Stomach (tissue), 4 donors: ENCODE measurements around the gene TMEM120A.

Source experiments
- EP300 ChIP-seq: sonication (generic); formaldehyde crosslinking; IDR thresholded peaks from one replicate; pipeline ENCODE4 v1.6.1; 2017; ENCODE audit warnings: antibody characterized with exemption
- POLR2AphosphoS5 ChIP-seq, 3 donors: sonication (generic); formaldehyde crosslinking; IDR thresholded peaks; one replicate each; pipeline ENCODE4 v1.6.1; 2016; ENCODE audit warnings: antibody characterized with exemption in 3 of 3
- TF ChIP-seq, protein P1 (sequence below), 7 experiments: fragments of 450-650 bp in 4 of 7; fragments of 200-600 bp in 3 of 7; sonication (generic) in 3 of 7; IDR thresholded peaks; one replicate each; pipeline ENCODE4 v1.5.1; 2016 to 2019; ENCODE audit warnings: antibody characterized with exemption in 7 of 7, control low read depth in 2 of 7, mild to moderate bottlenecking in 1 of 7

GRCh38 chr7:75945297-75946168 lies 48.9 kb downstream of the TMEM120A start:
- TF ChIP-seq EP300 (no peak), POLR2AphosphoS5 (IDR thresholded peaks at IDR 0.05) (peak in 2 of 3 donors; percentile 50 to 76)
- TF ChIP-seq, protein P1, sequence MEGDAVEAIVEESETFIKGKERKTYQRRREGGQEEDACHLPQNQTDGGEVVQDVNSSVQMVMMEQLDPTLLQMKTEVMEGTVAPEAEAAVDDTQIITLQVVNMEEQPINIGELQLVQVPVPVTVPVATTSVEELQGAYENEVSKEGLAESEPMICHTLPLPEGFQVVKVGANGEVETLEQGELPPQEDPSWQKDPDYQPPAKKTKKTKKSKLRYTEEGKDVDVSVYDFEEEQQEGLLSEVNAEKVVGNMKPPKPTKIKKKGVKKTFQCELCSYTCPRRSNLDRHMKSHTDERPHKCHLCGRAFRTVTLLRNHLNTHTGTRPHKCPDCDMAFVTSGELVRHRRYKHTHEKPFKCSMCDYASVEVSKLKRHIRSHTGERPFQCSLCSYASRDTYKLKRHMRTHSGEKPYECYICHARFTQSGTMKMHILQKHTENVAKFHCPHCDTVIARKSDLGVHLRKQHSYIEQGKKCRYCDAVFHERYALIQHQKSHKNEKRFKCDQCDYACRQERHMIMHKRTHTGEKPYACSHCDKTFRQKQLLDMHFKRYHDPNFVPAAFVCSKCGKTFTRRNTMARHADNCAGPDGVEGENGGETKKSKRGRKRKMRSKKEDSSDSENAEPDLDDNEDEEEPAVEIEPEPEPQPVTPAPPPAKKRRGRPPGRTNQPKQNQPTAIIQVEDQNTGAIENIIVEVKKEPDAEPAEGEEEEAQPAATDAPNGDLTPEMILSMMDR (IDR thresholded peaks at IDR 0.05) = no peak
